ENCODE data around the gene GTPBP10.

GTPBP10 gene

DNA sequence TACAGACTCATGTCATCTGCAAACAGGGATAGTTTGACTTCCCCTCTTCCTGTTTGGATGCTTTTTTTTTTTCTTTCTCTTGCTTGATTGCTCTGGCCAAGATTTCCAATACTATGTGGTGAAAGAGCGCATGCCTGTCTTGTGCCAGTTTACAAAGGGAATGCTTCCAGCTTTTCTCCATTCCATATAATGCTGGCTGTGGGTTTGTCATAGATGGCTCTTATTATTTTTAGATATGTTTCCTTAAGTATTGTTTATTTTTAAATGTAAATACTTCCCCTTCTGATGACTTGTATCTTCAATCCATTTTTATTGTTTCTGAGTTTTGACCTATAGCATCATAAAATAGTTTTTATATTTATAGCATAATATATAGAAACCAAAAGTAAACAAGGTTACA, 43.3 kb upstream of the GTPBP10 start:
- TF ChIP-seq TCF4 (CRISPR knock-in tag; IDR thresholded peaks at IDR 0.05; ENCODE audit: borderline replicate concordance) (no peak), RARB (CRISPR knock-in tag; IDR thresholded peaks at IDR 0.05) (no peak), PPARA (CRISPR knock-in tag; IDR thresholded peaks at IDR 0.05; ENCODE audit: borderline replicate concordance) (no peak), SNAI2 (CRISPR knock-in tag; IDR thresholded peaks at IDR 0.05) (no peak), ZNF565 (CRISPR knock-in tag; conservative IDR thresholded peaks at IDR 0.05; ENCODE audit: low read depth) (no peak), ZNF8 (CRISPR knock-in tag; IDR thresholded peaks at IDR 0.05) (no peak), CSDC2 (CRISPR knock-in tag; IDR thresholded peaks at IDR 0.05) (no peak), OSR1 (CRISPR knock-in tag; IDR thresholded peaks at IDR 0.05) (no peak), ZFP30 (CRISPR knock-in tag; IDR thresholded peaks at IDR 0.05) (no peak), GLIS3 (CRISPR knock-in tag; IDR thresholded peaks at IDR 0.05) (no peak), BACH2 (CRISPR knock-in tag; IDR thresholded peaks at IDR 0.05; ENCODE audit: borderline replicate concordance) (no peak), ZC3H10 (CRISPR knock-in tag; IDR thresholded peaks at IDR 0.05) (no peak)
- TF ChIP-seq, protein P1, sequence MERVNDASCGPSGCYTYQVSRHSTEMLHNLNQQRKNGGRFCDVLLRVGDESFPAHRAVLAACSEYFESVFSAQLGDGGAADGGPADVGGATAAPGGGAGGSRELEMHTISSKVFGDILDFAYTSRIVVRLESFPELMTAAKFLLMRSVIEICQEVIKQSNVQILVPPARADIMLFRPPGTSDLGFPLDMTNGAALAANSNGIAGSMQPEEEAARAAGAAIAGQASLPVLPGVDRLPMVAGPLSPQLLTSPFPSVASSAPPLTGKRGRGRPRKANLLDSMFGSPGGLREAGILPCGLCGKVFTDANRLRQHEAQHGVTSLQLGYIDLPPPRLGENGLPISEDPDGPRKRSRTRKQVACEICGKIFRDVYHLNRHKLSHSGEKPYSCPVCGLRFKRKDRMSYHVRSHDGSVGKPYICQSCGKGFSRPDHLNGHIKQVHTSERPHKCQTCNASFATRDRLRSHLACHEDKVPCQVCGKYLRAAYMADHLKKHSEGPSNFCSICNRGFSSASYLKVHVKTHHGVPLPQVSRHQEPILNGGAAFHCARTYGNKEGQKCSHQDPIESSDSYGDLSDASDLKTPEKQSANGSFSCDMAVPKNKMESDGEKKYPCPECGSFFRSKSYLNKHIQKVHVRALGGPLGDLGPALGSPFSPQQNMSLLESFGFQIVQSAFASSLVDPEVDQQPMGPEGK (CRISPR knock-in tag; IDR thresholded peaks at IDR 0.05; ENCODE audit: borderline replicate concordance) = no peak
- TF ChIP-seq, protein P2, sequence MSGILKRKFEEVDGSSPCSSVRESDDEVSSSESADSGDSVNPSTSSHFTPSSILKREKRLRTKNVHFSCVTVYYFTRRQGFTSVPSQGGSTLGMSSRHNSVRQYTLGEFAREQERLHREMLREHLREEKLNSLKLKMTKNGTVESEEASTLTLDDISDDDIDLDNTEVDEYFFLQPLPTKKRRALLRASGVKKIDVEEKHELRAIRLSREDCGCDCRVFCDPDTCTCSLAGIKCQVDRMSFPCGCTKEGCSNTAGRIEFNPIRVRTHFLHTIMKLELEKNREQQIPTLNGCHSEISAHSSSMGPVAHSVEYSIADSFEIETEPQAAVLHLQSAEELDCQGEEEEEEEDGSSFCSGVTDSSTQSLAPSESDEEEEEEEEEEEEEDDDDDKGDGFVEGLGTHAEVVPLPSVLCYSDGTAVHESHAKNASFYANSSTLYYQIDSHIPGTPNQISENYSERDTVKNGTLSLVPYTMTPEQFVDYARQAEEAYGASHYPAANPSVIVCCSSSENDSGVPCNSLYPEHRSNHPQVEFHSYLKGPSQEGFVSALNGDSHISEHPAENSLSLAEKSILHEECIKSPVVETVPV (CRISPR knock-in tag; IDR thresholded peaks at IDR 0.05) = no peak
- TF ChIP-seq, protein P3, sequence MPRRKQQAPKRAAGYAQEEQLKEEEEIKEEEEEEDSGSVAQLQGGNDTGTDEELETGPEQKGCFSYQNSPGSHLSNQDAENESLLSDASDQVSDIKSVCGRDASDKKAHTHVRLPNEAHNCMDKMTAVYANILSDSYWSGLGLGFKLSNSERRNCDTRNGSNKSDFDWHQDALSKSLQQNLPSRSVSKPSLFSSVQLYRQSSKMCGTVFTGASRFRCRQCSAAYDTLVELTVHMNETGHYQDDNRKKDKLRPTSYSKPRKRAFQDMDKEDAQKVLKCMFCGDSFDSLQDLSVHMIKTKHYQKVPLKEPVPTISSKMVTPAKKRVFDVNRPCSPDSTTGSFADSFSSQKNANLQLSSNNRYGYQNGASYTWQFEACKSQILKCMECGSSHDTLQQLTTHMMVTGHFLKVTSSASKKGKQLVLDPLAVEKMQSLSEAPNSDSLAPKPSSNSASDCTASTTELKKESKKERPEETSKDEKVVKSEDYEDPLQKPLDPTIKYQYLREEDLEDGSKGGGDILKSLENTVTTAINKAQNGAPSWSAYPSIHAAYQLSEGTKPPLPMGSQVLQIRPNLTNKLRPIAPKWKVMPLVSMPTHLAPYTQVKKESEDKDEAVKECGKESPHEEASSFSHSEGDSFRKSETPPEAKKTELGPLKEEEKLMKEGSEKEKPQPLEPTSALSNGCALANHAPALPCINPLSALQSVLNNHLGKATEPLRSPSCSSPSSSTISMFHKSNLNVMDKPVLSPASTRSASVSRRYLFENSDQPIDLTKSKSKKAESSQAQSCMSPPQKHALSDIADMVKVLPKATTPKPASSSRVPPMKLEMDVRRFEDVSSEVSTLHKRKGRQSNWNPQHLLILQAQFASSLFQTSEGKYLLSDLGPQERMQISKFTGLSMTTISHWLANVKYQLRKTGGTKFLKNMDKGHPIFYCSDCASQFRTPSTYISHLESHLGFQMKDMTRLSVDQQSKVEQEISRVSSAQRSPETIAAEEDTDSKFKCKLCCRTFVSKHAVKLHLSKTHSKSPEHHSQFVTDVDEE (CRISPR knock-in tag; IDR thresholded peaks at IDR 0.05) = no peak
- TF ChIP-seq, protein P4, sequence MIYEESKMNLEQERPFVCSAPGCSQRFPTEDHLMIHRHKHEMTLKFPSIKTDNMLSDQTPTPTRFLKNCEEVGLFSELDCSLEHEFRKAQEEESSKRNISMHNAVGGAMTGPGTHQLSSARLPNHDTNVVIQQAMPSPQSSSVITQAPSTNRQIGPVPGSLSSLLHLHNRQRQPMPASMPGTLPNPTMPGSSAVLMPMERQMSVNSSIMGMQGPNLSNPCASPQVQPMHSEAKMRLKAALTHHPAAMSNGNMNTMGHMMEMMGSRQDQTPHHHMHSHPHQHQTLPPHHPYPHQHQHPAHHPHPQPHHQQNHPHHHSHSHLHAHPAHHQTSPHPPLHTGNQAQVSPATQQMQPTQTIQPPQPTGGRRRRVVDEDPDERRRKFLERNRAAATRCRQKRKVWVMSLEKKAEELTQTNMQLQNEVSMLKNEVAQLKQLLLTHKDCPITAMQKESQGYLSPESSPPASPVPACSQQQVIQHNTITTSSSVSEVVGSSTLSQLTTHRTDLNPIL (CRISPR knock-in tag; IDR thresholded peaks at IDR 0.05; ENCODE audit: low read depth) = no peak
- ATAC-seq = no peak

DNA sequence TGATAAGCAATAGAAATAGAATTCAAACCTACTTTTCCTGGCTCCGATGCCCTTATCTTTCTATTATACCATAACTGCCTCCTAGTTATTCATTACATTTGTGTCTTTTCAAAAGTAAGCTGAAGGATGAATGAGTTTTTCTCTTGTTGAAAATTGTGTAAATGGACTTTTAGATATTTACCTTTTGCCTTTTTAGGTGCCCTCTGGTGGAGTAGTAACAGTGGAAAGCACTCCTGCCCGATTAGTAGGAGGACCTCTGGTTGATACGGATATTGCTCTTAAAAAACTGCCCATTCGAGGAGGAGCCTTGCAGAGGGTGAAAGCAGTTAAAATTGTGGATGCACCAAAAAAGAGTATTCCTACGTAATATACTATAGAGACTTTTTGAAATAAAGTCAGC, 36.6 kb upstream of the GTPBP10 start:
- TF ChIP-seq CSDC2 (CRISPR knock-in tag; IDR thresholded peaks at IDR 0.05) = no peak
- no peak for ATAC-seq

DNA sequence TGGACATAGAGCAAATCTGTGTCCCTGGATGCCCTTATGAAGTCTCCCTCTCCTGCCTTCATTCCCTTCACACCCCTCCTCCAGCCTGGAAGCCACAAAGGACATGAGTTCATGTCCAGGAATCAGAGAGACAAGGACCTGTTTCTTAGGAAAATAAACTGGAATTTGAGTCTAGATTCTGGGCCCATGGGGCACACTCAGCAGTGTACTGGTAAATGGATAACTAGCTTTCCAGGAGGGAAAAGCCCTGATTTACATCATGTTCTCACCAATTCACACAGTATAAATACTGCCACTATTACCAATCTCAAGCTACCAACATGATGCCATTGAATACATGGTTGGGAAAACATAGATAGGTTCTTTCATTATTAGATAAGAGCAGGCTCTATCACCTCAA, 35.3 kb upstream of the GTPBP10 start:
- ATAC-seq = no peak
- TF ChIP-seq CSDC2 (CRISPR knock-in tag; IDR thresholded peaks at IDR 0.05) (no peak), ESRRG (CRISPR knock-in tag; IDR thresholded peaks at IDR 0.05) (no peak), ZC3H10 (CRISPR knock-in tag; IDR thresholded peaks at IDR 0.05) (no peak)

DNA sequence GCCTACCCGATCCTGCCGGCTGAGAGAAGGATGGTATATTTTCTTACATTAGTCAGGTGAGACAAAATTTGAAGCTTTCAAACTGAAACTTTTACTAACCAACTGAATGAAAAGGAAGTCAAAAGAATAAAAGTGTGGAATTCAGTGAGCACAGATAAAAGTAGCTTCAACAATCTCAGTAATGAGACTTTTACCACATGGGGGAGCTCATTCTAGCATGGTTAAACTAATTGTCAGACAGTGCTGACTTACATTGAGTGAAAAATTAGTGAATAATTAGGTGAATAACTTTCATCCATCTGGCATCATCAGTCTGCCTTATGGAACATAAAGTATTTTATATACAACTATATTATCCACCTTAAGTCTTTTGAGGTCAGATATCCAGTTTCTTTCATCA, 33.8 kb upstream of the GTPBP10 start:
- TF ChIP-seq BACH2 (CRISPR knock-in tag; IDR thresholded peaks at IDR 0.05; ENCODE audit: borderline replicate concordance) (no peak), ESRRG (CRISPR knock-in tag; IDR thresholded peaks at IDR 0.05) (no peak), RARB (CRISPR knock-in tag; IDR thresholded peaks at IDR 0.05) (no peak), SNAI2 (CRISPR knock-in tag; IDR thresholded peaks at IDR 0.05) (no peak), ZNF8 (CRISPR knock-in tag; IDR thresholded peaks at IDR 0.05) (no peak), TCF4 (CRISPR knock-in tag; IDR thresholded peaks at IDR 0.05; ENCODE audit: borderline replicate concordance) (no peak), PPARA (CRISPR knock-in tag; IDR thresholded peaks at IDR 0.05; ENCODE audit: borderline replicate concordance) (no peak), ARNTL (CRISPR knock-in tag; IDR thresholded peaks at IDR 0.05; ENCODE audit: borderline replicate concordance, low read depth) (no peak)
- TF ChIP-seq, protein P3 (CRISPR knock-in tag; IDR thresholded peaks at IDR 0.05) = no peak
- TF ChIP-seq, protein P4 (CRISPR knock-in tag; IDR thresholded peaks at IDR 0.05; ENCODE audit: low read depth) = no peak
- TF ChIP-seq, protein P5, sequence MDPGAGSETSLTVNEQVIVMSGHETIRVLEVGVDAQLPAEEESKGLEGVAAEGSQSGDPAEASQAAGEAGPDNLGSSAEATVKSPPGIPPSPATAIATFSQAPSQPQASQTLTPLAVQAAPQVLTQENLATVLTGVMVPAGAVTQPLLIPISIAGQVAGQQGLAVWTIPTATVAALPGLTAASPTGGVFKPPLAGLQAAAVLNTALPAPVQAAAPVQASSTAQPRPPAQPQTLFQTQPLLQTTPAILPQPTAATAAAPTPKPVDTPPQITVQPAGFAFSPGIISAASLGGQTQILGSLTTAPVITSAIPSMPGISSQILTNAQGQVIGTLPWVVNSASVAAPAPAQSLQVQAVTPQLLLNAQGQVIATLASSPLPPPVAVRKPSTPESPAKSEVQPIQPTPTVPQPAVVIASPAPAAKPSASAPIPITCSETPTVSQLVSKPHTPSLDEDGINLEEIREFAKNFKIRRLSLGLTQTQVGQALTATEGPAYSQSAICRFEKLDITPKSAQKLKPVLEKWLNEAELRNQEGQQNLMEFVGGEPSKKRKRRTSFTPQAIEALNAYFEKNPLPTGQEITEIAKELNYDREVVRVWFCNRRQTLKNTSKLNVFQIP (CRISPR knock-in tag; IDR thresholded peaks at IDR 0.05; ENCODE audit: borderline replicate concordance, low read depth) = no peak
- TF ChIP-seq, protein P2 (CRISPR knock-in tag; IDR thresholded peaks at IDR 0.05) = no peak
- ATAC-seq = peak; percentile 61; the same call in 2 of the 3 replicates

Data from SK-N-SH treated with all-trans-retinoic acid at 6 μM for 48 hours (cell line).